ENCODE measurements around the gene TERB1. TPM values are rescaled to one million over a fixed set of nuclear protein-coding genes. Genes with fewer than 3 reads are reported as not detected.
A peak's percentile ranks its signal among the peaks of the same experiment; 100 is the strongest.

The TERB1 gene
- total RNA-seq, 1 donor from 2014 or later, result 0.10 TPM

DNA sequence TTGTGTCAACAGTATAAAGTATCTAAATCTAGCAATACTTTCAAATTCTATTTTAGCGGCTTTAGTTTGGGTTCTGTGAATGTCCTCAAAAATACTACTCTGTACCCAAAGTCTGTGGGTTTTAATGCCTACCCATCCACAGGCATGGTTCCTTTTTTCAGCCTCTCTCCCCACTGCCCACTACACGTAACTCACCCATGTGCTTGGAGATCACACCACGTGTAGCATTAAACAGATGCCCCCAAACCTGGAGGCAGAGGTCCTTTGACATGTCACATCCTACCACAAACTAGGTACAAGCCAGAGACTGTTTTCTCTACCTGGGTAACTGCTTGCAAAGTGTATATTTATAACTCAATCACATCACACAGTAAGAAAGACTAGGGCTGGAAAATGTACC, 55.3 kb downstream of the TERB1 start:
- no peak for TF ChIP-seq CTCF (IDR thresholded peaks at IDR 0.05; ENCODE audit: unreplicated experiment)
- H3K36me3 Mint-ChIP-seq (ENCODE audit: low read depth, unreplicated experiment), result peaks cover 20% of the 10 kb centered on the region
- DNase-seq (ENCODE audit: low spot score), result no peak
- no peak overlapping the region for H3K4me3 Mint-ChIP-seq (ENCODE audit: unreplicated experiment)
- peak overlapping the region; percentile 48 for H3K27ac Mint-ChIP-seq (ENCODE audit: unreplicated experiment)
- H3K27me3 Mint-ChIP-seq (ENCODE audit: unreplicated experiment), result no peaks in the 10 kb centered on the region
- no peaks in the 10 kb centered on the region for H3K9me3 Mint-ChIP-seq (ENCODE audit: unreplicated experiment)
- H3K4me1 Mint-ChIP-seq (ENCODE audit: unreplicated experiment), result peaks cover 24% of the 10 kb centered on the region

GRCh38 chr16:66741950-66742808, 59.2 kb downstream of the TERB1 start:
- Mint-ChIP-seq H3K4me3 (ENCODE audit: unreplicated experiment) (no peak overlapping the region), H3K36me3 (ENCODE audit: low read depth, unreplicated experiment) (peaks cover 24% of the 10 kb centered on the region), H3K4me1 (ENCODE audit: unreplicated experiment) (peaks cover 20% of the 10 kb centered on the region), H3K27ac (ENCODE audit: unreplicated experiment) (peak overlapping the region; percentile 92), H3K27me3 (ENCODE audit: unreplicated experiment) (peaks cover 3% of the 10 kb centered on the region), H3K9me3 (ENCODE audit: unreplicated experiment) (no peaks in the 10 kb centered on the region)
- TF ChIP-seq CTCF (IDR thresholded peaks at IDR 0.05; ENCODE audit: unreplicated experiment), result no peak
- no peak for DNase-seq (ENCODE audit: low spot score)

- peaks cover 24% of the 10 kb centered on the region for H3K36me3 Mint-ChIP-seq (ENCODE audit: low read depth, unreplicated experiment)
- no peak for TF ChIP-seq CTCF (IDR thresholded peaks at IDR 0.05; ENCODE audit: unreplicated experiment)
- peak; percentile 24 for DNase-seq (ENCODE audit: low spot score)
- peaks cover 20% of the 10 kb centered on the region for H3K4me1 Mint-ChIP-seq (ENCODE audit: unreplicated experiment)
- H3K9me3 Mint-ChIP-seq (ENCODE audit: unreplicated experiment), result no peaks in the 10 kb centered on the region
- peak overlapping the region; percentile 52 for H3K4me3 Mint-ChIP-seq (ENCODE audit: unreplicated experiment)
- peak overlapping the region; percentile 92 for H3K27ac Mint-ChIP-seq (ENCODE audit: unreplicated experiment)
- H3K27me3 Mint-ChIP-seq (ENCODE audit: unreplicated experiment), result peaks cover 3% of the 10 kb centered on the region
These were observed 60.0 kb downstream of the TERB1 start for GRCh38 chr16:66741169-66741900.

DNA sequence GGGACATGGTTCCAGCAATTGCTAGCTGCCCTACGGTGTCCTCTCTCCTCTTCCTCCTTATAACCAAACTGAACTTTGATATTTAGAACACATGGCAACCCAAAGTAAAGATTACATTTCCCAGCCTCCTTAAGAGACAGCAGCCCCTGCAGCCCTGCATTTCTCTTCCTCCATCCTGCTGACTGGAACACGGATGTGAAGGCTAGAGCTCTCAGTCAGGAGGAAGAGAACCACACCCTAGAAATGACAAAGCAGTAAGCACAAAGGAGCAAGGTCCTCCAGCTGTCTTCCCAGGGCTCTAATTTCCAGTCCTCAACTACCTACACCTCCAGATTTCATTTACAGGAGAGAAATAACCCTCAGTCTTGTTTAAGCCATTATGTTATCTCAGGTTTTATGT, 60.9 kb downstream of the TERB1 start:
- no peak for DNase-seq (ENCODE audit: low spot score)
- TF ChIP-seq CTCF (IDR thresholded peaks at IDR 0.05; ENCODE audit: unreplicated experiment), result no peak
- H3K4me1 Mint-ChIP-seq (ENCODE audit: unreplicated experiment), result peaks cover 20% of the 10 kb centered on the region
- H3K27ac Mint-ChIP-seq (ENCODE audit: unreplicated experiment), result peak overlapping the region; percentile 85
- no peaks in the 10 kb centered on the region for H3K9me3 Mint-ChIP-seq (ENCODE audit: unreplicated experiment)
- H3K4me3 Mint-ChIP-seq (ENCODE audit: unreplicated experiment), result no peak overlapping the region
- H3K27me3 Mint-ChIP-seq (ENCODE audit: unreplicated experiment), result peaks cover 3% of the 10 kb centered on the region
- H3K36me3 Mint-ChIP-seq (ENCODE audit: low read depth, unreplicated experiment), result peaks cover 27% of the 10 kb centered on the region

DNA sequence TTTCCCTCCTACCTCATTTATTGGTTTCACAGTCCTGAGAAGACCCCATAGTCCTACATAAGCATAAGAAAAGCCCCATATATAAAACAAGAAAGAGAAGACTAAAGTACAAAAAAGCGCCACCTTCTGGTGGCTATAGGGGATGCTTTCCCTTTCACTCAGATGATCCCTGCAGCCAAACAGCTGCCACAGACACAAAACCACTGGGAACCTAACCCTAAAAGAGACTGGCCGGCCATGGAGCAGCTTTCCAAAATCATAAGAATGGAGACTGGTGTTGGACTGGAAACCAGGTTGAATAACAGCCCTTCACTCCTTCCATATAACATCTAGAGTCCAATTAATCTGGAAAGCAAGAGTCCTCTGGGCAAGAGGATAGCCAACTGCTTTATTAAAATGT, 61.4 kb downstream of the TERB1 start:
- H3K27me3 Mint-ChIP-seq (ENCODE audit: unreplicated experiment), result peaks cover 3% of the 10 kb centered on the region
- peaks cover 20% of the 10 kb centered on the region for H3K4me1 Mint-ChIP-seq (ENCODE audit: unreplicated experiment)
- peak; percentile 39 for DNase-seq (ENCODE audit: low spot score)
- peaks cover 27% of the 10 kb centered on the region for H3K36me3 Mint-ChIP-seq (ENCODE audit: low read depth, unreplicated experiment)
- no peak overlapping the region for H3K4me3 Mint-ChIP-seq (ENCODE audit: unreplicated experiment)
- no peaks in the 10 kb centered on the region for H3K9me3 Mint-ChIP-seq (ENCODE audit: unreplicated experiment)
- peak; percentile 88 for TF ChIP-seq CTCF (IDR thresholded peaks at IDR 0.05; ENCODE audit: unreplicated experiment)
- peak overlapping the region; percentile 85 for H3K27ac Mint-ChIP-seq (ENCODE audit: unreplicated experiment)
